Brain pericyte (primary cell): Measurements from ENCODE around the gene FAM83G.
"Not testable (repeated sequence)": the region's sequence is repeated elsewhere in the genome, so short reads cannot be mapped to it uniquely, and the experiment has no call there.

ENCODE experiments used
- DNase-seq: peaks from one replicate; pipeline ENCODE4 v3.0.0-alpha.2; 2012; ENCODE audit warnings: low read depth, low spot score

FAM83G gene

DNA sequence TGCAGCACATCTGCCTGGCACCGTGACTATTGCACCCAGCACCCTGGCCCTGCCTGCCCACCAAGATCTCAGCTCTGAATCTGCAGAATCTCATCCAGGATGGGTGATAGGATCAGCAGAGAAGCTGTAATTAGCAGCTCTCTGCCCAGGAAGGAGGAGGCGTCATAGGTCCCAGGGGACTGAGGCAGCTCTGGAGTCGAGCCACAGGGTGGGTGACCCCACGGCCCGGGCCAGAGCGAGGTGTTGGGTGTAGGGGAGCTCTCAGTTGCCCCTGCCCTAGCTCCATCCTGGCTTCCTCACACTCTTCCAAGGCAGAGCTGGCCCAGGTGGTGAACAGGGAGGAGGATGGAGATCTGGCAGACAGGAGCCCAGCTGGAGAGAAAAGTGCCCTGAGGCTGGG lies 18.2 kb upstream of the FAM83G start:
- DNase-seq, result no peak

DNA sequence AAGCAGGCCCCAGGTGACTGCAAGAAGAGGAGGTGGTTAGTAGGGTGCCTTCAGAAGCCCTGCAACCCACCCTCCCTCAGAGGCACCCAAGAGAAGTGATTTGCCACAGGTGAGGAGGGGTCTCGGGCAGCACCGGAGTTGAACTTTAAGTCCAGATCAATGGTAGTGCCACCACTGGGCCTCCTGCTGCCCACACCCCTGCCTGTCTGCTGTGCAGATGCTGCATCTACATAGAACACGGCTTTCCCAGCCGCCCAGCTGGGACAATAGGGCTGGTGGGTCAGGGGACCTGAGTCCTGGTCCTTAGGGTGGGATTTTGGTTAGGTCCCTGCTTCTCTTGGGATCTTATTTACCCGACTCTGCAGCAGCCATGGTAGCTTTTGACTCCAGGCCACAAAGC lies 17.6 kb upstream of the FAM83G start:
- no peak for DNase-seq

DNA sequence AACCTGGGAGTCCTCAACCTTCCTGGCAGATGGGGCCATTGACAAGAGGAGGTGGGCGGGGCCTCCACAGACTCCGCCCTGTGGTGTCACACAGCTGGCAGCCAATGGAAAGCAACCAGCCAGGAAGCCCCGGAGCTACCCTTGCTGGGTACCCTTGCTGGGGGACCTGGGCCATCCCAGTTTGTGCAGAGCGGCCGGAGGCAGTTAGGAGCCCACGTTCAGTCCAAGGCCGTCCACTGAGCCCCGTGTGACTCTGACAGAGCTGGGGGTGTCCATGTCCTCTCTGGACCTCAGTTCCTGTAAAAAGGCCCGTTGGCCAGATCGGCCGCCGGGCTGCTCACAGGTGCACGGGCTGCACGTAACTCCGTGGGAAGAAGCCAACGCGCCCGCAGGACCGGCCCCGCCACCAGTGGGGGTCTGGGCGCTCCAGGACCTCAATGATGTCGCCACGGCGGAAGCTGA lies 17.1 kb upstream of the FAM83G start:
- no peak for DNase-seq

DNA sequence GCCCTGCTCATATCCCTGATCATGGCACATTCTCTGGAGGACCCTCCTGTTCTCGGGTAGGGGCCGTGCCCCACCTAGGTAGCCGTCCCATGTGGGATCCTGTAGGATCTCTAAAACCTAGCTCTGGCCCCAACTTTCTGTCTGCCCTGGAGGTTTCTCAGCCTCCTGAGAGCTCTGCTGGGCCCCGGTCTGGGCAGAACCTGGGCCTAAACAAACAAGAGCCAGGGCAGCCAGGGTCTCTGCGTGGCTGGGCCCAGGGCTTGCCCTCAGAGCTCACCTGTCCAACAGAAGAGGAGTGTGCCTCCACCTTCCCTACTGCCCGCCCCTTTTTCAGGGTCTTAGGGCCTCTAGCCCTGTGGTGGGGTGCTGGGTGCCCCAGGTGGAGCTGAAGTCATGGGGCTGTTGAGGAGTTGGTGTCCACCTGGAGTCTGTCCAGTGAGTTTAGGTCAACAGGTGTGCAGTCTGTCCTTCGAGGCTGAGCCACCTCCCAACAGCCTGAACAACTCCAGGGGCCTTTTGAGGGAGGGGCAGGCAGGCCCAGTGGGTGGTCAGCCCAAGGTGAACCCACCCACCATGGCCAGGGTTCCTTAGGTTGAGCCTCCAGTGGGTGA lies 16.6 kb upstream of the FAM83G start:
- DNase-seq, result not testable (repeated sequence)

DNA sequence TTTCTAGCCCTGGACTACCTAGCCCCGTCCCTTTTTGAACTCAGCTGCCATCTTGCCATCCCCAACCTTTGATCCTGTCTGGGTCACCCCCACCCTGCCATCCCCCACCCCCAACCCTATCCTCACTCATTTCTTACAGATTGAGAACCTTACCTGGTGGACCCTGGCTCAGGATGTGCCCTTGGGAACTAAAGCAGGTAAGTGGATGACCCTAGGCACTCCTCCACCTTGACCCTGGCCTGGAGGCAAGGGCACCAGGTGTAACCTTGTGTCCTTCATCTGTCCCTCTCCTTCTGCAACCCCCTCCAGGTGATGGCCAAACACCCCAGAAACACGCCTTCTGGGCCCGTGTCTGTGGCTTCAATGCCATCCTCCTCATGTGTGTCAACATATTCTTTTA lies 15.5 kb upstream of the FAM83G start:
- no peak for DNase-seq

DNA sequence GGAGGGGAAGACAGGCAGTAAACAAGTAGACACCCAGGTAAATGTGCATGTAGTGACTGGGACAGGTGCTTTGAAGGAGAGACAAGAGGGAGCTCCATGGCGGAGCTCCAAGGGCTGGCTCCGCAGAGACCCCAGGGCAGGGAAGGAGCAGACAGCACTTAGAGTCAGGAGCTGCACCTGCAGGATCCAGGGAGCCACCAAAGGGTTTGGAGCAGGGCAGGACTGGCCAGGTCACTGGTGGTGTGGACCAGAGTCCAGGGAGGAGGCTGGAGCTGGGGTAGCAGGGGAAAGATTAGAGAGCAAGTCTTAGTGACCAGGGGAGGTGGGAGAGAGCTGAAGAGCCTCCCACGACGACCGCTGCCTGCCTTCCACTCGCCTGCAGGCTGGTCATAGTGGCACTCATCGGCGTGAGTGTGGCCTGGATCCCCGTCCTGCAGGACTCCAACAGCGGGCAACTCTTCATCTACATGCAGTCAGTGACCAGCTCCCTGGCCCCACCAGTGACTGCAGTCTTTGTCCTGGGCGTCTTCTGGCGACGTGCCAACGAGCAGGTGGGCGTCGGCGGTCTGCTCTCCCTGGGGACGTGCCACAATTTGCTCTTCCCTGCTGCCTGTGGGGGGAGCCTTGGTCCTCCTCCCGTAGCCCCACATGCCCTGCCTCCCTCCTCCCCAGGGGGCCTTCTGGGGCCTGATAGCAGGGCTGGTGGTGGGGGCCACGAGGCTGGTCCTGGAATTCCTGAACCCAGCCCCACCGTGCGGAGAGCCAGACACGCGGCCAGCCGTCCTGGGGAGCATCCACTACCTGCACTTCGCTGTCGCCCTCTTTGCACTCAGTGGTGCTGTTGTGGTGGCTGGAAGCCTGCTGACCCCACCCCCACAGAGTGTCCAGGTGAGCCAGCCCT lies 14.7 kb upstream of the FAM83G start:
- no peak for DNase-seq

DNA sequence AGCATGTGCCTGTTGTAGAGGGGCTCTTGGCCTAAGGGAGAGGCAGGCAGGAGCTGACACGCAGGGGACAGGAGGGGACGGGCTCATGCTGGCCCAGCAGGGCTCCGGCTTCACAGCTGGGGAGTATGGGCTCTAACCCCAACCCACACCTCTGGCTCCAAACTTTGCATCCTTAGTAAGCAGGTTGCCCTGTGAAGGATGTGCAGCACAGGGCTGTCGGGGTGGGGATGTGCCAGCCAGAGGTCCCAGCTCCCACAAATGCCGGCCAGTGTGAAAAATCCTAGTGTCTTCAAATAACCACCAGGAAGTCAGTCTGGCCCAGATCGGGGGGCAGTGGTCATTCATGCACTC lies 14.0 kb upstream of the FAM83G start:
- DNase-seq, result no peak

DNA sequence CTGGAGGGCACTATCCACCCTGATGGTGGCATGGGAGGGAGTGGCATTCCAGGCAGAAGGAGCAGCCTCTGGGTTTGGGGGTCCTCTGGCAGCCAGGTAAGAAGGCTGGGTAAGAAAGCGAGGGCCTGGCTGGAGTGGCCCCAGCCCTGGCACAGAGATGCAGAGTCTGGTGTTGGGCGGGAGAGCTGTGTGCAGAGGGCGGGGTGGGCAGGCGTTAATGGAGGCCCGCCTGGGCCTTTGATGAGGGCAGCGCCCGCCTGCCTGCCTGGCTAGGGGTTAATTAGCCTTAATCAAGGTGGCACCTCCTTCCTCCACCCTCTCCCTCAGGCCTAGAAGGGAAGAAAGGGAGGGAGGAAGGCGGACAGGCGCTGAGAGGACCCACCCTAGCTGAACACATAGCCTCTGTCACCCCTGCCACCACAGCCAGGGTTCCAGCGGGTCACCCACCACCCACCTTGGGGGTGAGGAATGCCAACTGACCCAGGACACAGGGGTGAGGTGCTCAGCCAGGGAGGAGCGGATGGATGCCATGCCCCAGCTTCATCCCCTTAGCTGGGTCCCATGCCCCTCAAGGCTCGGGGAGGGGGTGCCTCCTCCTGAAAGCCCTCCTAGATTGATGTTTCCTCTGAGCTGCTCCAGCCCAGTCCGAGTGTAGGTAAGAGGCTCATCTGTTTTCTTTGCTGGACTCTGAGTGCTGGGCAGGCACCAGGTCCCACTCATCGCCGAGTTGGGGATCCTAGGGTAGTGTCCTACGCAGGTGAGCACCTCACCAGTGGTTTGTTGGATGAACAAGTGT lies 13.4 kb upstream of the FAM83G start:
- DNase-seq, result no peak

DNA sequence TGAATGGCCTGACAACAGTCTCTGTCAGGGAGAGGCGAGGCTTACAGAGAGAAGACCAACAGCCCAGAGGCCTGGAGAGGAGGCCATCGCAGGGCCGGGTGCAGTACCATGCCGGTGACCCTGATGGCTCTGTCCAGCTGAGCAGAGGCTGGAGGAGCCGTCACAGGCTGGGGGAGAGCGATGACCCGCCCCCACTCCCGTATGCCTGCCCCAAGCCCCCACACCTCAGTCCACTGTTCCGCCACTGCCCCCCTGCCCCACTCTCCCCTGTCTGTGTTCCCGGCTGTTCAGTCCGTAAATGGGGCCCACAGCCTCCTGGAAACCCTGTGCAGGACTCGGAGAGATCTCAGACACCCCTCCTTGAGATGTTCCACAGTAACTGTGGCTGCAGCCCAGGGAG lies 12.8 kb upstream of the FAM83G start:
- DNase-seq, result no peak

DNA sequence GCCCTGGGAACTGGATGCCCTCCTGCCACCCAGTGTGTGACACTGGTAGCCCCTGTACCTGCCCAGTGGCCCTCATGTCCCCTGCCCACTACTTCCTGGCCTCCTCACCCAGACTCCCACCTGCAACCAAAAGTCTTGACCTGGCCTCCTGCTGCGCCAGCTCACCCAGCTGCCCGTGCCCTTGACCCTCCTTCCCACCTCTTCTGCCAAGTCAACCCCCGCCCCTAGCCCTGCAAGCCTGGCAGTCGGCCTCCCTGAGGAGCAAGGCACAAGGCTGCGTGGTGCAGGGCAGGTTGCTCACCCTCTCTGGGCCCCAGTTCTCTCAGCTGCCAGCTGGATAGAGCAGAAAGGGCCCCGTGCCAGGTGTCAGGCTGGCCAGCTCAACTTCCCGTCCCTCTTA lies 12.3 kb upstream of the FAM83G start:
- DNase-seq, result no peak

DNA sequence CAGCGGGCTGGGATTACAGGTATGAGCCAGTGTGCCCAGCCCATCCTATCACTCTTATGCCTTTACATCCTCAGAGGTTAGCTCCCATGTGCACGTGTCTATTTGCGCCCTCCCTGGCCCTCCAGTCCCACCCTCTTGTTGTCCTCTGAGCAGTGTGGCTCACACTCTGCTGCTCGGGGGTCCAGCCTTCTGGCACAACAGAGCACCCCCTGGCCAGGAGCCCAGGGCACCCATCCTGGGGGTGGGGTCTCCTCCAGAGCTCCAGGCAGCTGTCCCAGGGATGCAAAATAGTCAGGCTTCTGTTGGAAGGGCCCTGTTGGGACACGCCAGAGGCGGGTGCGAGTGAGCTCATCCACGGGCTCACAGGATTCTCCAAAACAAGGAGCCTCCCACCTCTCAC lies 11.7 kb upstream of the FAM83G start:
- no peak for DNase-seq

DNA sequence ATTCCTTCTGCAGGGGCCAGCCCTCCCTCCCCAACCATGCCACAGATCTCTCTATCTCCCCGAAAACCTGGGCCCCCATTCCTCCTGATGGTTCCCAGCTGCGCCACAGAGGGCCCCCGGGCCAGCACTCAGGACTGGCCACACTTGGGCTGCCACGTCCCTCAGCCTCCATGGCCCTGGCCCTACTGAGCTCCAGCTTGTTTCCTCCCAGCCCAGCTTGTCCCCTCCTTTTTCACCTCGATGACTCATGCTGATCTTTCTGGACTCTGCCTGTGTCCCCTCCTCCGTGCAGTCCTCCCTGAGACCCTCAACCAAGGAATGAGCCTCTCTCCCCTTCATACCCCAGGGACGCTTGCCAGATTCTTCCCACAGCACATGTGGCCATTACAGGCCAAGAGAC lies 10.9 kb upstream of the FAM83G start:
- DNase-seq, result no peak

DNA sequence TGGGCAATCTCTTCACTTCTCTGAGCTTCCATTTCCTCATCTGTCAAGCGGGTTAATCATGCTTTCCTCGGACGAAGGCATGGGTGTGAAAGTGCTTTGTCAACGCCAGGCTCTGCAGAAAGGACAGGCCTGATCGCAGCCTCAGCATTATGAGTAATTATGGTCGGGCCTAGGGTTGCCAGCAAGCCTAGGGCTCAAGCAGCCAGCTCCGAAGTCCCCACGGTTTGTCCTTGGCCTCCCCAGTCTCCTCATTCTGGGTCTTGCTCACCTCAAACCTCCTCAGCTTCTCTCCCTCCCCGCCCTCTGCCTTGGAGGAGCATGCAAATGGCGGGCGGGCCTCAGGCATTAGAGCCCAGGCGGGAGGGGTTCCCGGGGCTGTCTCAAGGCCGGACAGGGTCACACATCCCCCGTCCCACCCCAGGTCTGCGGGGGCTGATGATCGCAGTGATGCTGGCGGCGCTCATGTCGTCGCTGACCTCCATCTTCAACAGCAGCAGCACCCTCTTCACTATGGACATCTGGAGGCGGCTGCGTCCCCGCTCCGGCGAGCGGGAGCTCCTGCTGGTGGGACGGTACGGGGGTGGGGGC lies 10.2 kb upstream of the FAM83G start:
- no peak for DNase-seq

DNA sequence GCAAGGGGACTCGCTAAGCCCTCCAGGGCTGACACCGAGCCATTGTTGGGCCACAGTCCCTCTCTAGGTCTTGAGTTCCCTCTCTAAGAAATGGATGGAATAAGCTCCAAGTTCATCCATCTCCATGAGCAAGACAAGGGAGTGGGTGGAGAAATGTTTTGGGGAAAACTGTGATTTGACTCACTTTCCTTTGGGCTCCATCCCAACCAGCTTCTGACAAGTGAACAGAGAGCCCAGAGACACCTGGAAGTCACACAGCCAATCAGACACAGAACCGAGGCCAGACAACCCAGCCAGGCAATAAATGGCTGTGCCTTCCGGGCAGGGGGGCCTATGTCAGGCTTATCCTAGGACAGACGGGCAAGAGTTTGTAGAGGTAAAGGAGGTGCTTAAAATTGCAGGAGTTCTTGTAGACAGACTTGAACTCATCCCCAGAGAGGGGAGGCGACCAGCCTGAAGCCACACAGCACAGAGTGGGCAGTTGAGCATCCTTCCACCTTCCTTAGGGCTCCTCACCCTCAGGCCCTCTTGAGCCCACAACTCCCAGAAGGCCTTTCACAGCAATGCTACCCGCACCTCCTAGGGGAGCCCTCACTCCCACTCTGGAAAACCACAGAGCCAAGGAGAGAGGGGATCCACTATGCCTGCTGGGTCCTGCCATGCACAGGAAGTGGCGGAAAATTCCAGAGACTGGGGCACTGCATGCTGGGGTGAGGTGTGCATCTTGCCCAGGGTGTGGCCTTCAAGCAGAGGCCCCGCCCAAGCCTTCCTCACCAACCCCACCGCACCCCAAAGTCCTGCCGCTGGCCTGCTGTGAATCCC lies 9.5 kb upstream of the FAM83G start:
- DNase-seq, result no peak

DNA sequence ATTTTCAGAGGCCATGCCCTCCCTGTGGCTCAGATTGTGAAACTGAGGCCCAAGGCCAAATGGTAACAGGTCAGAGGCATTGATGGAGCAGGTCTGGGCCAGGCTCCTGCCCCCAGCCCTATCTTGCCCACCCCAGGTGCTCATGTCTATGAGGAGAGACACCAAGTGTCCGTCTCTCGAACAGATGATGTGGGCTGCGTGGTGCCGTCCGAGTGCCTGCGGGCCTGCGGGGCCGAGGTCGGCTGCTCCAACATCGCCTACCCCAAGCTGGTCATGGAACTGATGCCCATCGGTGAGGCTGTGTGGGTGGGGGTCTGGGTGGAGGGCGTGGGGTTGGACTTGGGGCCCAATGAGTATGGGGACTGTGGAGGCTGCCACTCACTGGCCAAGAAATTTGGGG lies 8.7 kb upstream of the FAM83G start:
- DNase-seq, result no peak

DNA sequence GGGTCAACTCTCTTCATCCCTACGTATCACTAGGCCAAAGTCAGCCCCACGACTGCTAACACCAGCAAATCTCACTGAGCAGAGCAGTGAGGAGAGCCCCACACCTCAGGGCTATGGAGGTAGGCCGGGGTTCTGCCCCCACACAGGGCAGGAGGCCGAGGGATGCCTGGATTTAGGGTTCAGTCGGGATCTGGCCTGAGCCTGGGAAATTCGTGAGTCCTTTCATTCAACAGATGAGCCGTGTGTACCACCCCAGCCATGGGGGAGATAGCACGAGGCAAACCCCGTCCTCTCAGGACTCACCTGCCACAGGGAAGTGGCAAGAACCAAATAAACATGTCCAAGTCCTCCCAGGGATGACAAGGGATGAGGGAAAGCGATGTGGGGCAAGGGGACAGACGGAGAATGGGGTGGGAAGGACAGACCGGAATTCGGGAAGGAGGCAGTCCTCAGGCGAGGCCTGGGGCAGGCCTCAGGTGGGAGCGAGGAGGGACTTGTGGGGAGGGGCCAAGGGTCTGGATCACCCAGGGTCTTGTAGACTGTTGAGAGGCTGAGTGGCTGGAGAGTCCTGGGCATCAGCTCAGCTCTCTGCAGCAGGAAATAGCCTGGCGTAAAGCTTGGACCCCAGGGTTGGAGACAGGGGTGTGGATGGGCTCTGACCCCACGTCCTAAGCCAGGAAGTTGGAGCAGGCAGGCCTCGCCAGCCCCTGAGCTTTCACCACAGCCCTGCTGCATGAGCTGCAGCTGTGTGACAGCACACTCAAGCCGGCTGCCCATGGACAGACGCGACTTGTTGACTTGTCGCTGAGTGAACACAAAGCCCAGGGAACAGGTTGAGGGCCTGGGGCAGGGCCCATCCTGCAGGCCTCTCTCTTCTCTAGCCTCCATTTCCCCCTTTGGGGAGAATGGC lies 7.9 kb upstream of the FAM83G start:
- DNase-seq, result no peak

DNA sequence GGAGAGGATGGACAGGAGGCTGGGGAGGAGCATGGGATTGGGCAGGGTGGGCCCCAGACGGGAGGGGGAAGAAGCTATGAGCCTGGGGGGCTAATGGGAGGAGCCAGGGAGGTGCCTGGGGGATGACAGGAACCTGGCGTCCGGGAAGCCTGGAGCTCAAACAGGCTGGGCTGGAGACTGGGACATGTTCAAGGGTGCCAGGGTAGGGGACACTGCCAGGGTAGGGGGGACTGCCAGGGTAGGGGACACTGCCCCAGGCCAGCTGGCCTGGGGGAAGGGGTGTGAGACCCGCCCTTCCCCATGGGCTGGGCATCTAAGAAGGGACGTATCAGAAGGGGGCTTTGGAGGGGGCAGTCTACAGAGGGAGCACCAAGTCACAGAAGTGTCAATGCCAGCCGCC lies 7.0 kb upstream of the FAM83G start:
- DNase-seq, result no peak

DNA sequence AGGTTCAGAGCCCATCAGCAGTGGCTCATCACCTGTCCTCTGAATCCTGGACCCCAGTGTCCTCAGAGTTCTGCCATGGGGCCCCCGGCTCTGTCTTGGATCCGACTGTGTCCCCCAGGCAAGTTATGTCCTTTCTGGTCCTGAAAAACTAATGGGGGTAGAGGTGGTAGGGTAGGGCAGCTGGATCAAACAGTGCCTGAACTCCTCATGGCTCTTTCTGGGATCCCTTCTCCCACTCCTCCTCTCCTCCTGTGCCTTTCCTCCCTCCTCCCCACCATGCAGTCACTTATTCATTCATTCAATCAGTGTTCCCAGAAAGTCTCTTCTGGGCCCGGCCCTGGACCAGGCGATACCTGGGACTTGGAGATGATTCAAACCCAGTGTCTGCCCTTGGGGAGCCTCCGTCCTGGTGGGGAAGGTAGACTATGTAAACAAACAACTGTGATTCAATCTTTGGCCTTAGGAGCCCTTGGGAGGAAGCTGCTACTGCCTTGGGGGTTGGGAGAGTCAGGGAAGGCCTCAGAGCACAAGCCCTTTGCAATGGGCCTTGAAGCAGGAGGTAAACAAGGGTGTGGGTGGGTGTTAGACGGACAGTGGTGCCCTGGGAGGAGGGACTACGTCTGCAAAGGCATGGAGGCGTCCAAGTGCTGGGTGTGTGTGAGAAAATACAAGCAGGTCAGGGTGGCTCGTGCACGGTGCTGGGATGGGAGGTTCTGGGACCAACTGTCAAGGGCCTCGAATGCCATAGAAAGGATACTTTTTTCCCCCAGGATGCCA lies 6.4 kb upstream of the FAM83G start:
- DNase-seq, result no peak

DNA sequence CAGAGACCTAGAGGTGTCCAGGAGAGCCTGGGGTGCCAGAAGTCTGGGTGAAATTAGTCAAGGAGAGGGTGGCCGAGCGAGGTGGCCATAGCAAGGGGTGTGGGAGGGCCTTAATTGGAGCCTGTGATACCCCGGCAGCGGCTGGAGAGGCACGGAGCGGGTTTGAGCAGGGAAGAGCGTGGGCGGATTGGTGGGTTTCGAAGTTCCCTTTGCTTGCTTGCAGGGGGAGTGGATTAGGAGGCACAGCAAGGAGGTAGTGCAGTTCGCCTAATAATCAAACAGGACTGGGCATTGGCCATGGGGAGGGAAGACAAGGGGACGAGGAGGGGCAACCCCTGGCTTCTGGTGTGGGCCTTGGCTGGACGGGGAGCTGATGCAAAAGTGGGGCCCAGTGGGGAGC lies 5.4 kb upstream of the FAM83G start:
- DNase-seq, result no peak
